Stimulated activated naive B cell treated with anti-CD40 and anti-IgM and Interleukin-4, amounts not matched to agents 10 μg/mL and 1 μg/mL and 100 μg/mL, for 72 hours (primary cell): Measurements from ENCODE around the gene TFB1M.

ENCODE experiments used
- ATAC-seq, 2 donors: fragments of 150-1000 bp; cut with Tn5 transposase; replicated peaks; 2 replicates each; pipeline ENCODE4 v1.10.0; 2021; ENCODE audit warnings: moderate library complexity in 1 of 2
- DNase-seq: peaks from one replicate; pipeline ENCODE4 v3.0.0; 2021
- H3K27ac Mint-ChIP-seq: one replicate; pipeline ENCODE4 v1.8.0; 2022; ENCODE audit warnings: mild to moderate bottlenecking, mixed read lengths
- H3K27me3 Mint-ChIP-seq, 2 donors: one replicate each; pipeline ENCODE4 v1.8.0; 2022; ENCODE audit warnings: mixed read lengths in 2 of 2
- H3K36me3 Mint-ChIP-seq, 2 donors: one replicate each; pipeline ENCODE4 v1.8.0; 2022; ENCODE audit warnings: mixed read lengths in 2 of 2, mild to moderate bottlenecking in 1 of 2
- H3K4me1 Mint-ChIP-seq, 2 donors: one replicate each; pipeline ENCODE4 v1.8.0; 2022; ENCODE audit warnings: mixed read lengths in 2 of 2, mild to moderate bottlenecking in 1 of 2
- H3K4me3 Mint-ChIP-seq, 2 donors: one replicate each; pipeline ENCODE4 v1.8.0; 2022; ENCODE audit warnings: mild to moderate bottlenecking in 2 of 2, mixed read lengths in 2 of 2, moderate library complexity in 1 of 2
- H3K9me3 Mint-ChIP-seq, 2 donors: one replicate each; pipeline ENCODE4 v1.8.0; 2022; ENCODE audit warnings: mixed read lengths in 2 of 2, mild to moderate bottlenecking in 1 of 2

The TFB1M gene

DNA sequence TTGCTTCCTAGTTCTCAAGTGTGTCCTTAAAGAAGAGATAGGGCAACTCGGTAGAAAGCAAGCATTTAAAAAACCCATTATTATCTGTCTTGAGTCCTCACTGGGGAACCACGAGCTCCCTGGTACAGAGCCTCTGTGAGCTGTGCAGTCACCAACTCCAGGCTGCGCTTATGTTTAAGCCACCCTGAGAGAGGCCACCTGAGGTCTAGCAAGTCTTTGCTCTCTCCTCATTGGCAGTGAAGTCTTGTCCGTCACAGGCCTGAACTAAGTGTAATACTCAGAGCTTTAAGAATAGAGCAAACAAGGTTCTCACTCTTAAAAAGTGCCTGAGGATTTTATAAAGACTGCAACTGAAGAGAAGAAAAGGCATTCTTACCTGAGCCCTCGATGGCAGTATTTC lies 54.4 kb downstream of the TFB1M start:
- no peaks in the 10 kb centered on the region for H3K27me3 Mint-ChIP-seq
- no peak overlapping the region for H3K27ac Mint-ChIP-seq
- DNase-seq (no peak), ATAC-seq (no peak)
- H3K4me3 Mint-ChIP-seq = no peak overlapping the region
- H3K9me3 Mint-ChIP-seq = no peaks in the 10 kb centered on the region
- H3K36me3 Mint-ChIP-seq = peaks cover 26 to 42% of the 10 kb centered on the region in 2 donors
- H3K4me1 Mint-ChIP-seq = peaks cover 7 to 14% of the 10 kb centered on the region in 2 donors

GRCh38 chr6:155259204-155259603 lies 55.1 kb downstream of the TFB1M start:
- ATAC-seq (no peak), DNase-seq (no peak)
- Mint-ChIP-seq H3K9me3 (no peaks in the 10 kb centered on the region), H3K4me1 (peaks cover 7 to 14% of the 10 kb centered on the region in 2 donors), H3K36me3 (peaks cover 30 to 41% of the 10 kb centered on the region in 2 donors), H3K27me3 (no peaks in the 10 kb centered on the region), H3K27ac (no peak overlapping the region), H3K4me3 (no peak overlapping the region)

GRCh38 chr6:155257796-155258195 lies 56.5 kb downstream of the TFB1M start:
- H3K4me3 Mint-ChIP-seq = no peak overlapping the region
- DNase-seq (no peak), ATAC-seq (no peak)
- no peak overlapping the region for H3K27ac Mint-ChIP-seq
- peaks cover 7 to 12% of the 10 kb centered on the region in 2 donors for H3K4me1 Mint-ChIP-seq
- H3K9me3 Mint-ChIP-seq = no peaks in the 10 kb centered on the region
- peaks cover 31 to 43% of the 10 kb centered on the region in 2 donors for H3K36me3 Mint-ChIP-seq
- H3K27me3 Mint-ChIP-seq = no peaks in the 10 kb centered on the region

DNA sequence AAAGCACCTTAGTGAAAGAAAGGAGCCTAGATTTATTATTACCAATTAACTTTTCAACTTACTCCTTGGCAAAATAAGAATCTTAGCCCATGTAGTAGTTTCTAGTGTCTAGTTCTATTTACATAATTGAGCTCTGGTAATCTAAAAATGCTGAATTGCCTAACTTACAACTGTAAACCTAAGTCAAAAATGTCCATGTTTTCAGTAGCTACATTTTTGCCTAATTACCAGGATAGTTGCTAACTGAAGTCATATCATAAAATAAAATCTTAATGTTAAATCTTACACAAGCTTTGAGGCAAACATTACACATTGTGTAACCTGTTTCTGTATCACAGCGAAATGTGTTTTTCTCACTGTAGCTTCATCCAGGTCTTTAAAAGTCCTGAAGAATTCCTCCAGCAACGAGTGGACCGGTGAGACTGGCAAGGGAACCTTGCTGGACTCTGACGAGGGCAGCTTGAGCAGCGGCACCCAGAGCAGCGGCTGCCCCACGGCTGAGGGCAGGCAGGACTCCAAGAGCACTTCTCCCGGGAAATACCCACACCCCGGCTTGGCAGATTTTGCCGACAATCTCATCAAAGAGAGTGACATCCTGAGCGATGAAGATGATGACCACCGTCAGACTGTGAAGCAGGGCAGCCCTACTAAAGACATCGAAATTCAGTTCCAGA lies 58.0 kb downstream of the TFB1M start:
- ATAC-seq = no peak
- H3K36me3 Mint-ChIP-seq = peaks cover 29 to 38% of the 10 kb centered on the region in 2 donors
- H3K4me3 Mint-ChIP-seq = no peak overlapping the region
- H3K4me1 Mint-ChIP-seq = no peaks in the 10 kb centered on the region
- no peak for DNase-seq
- no peaks in the 10 kb centered on the region for H3K27me3 Mint-ChIP-seq
- no peaks in the 10 kb centered on the region for H3K9me3 Mint-ChIP-seq
- H3K27ac Mint-ChIP-seq = no peak overlapping the region

GRCh38 chr6:155254139-155254538 lies 60.1 kb downstream of the TFB1M start:
- Mint-ChIP-seq H3K27ac (no peak overlapping the region), H3K4me3 (no peak overlapping the region), H3K9me3 (no peaks in the 10 kb centered on the region), H3K36me3 (peaks cover 30 to 33% of the 10 kb centered on the region in 2 donors), H3K27me3 (no peaks in the 10 kb centered on the region), H3K4me1 (no peaks in the 10 kb centered on the region)
- DNase-seq (no peak), ATAC-seq (no peak)

DNA sequence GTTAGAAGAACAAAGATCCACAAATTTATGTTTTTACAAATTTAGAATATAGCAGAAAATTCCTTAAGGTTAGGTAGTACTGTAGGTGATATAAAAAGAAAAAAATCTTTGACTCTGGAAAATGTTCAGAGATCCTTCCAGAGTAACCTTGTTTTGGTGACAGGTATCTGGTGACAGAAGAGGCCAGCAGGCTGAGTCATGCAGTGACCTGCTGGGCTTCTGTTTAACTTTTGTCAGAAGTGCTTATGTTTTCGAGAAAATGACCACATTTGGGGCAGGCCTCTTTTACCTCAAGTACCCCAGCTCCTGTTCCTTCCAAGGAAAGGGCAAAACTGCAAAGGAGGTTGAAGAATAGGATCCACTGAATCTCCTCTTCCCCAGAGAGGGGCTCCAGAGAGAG lies 60.9 kb downstream of the TFB1M start:
- Mint-ChIP-seq H3K4me1 (no peaks in the 10 kb centered on the region), H3K9me3 (no peaks in the 10 kb centered on the region), H3K27ac (peak overlapping the region; percentile 21), H3K4me3 (no peak overlapping the region), H3K27me3 (no peaks in the 10 kb centered on the region), H3K36me3 (peaks cover 34 to 36% of the 10 kb centered on the region in 2 donors)
- ATAC-seq (no peak), DNase-seq (no peak)

GRCh38 chr6:155252581-155252980 lies 61.7 kb downstream of the TFB1M start:
- Mint-ChIP-seq H3K36me3 (peaks cover 34 to 35% of the 10 kb centered on the region in 2 donors), H3K4me1 (no peaks in the 10 kb centered on the region), H3K27me3 (no peaks in the 10 kb centered on the region), H3K4me3 (no peak overlapping the region), H3K27ac (no peak overlapping the region), H3K9me3 (no peaks in the 10 kb centered on the region)
- ATAC-seq (no peak), DNase-seq (no peak)

- Mint-ChIP-seq H3K27me3 (no peaks in the 10 kb centered on the region), H3K36me3 (peaks cover 29 to 38% of the 10 kb centered on the region in 2 donors), H3K4me3 (no peak overlapping the region), H3K9me3 (no peaks in the 10 kb centered on the region), H3K27ac (peak overlapping the region; percentile 57), H3K4me1 (no peaks in the 10 kb centered on the region)
- ATAC-seq (no peak), DNase-seq (no peak)
Measured at GRCh38 chr6:155250701-155251381, 63.4 kb downstream of the TFB1M start.

DNA sequence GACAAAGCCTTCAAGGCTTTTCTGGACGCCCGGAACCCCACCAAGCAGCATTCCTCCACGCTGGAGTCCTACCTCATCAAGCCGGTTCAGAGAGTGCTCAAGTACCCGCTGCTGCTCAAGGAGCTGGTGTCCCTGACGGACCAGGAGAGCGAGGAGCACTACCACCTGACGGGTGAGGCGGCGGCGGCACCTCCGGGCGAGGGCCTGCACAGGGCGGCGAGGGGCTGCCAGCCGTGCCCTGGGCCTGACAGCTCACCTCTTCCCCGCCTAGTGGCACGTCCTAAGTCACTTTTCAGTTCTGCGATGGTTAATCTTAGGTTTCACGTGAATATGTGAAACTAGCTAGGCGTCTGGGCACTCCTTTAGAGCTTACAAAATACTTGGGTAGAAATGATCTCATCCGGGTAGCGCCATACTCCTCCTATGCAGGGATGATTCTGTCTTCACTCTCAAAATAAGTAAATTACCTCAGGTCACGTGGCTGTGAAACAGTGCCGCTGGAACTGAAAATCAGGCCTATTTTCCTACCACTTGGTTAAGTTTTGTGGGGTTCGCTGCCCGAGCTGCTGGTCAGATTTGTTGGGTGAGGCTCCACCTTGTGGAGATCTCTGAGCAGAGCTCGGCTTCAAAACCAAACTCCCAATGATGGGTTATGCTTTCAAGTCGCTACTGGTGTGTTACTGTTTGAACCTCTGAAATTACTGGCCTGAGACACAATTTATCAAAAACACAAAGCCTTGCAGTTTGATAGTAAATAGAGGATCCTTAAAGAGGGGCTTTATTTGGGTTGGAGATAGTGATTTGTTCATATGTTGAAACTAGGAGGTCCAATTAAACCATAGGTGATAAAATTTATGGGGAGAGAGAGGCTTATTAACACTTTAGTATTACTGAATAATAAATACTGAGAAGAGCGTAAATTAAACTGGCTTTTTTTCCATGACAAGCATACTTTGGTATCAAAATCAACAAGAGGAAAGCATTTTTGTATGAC lies 66.0 kb downstream of the TFB1M start:
- DNase-seq = peak; percentile 11
- Mint-ChIP-seq H3K27me3 (no peaks in the 10 kb centered on the region), H3K9me3 (no peaks in the 10 kb centered on the region), H3K4me3 (no peak overlapping the region), H3K27ac (no peak overlapping the region), H3K36me3 (peaks cover 20 to 26% of the 10 kb centered on the region in 2 donors), H3K4me1 (no peaks in the 10 kb centered on the region)
- ATAC-seq = peak; percentile 41 to 48

DNA sequence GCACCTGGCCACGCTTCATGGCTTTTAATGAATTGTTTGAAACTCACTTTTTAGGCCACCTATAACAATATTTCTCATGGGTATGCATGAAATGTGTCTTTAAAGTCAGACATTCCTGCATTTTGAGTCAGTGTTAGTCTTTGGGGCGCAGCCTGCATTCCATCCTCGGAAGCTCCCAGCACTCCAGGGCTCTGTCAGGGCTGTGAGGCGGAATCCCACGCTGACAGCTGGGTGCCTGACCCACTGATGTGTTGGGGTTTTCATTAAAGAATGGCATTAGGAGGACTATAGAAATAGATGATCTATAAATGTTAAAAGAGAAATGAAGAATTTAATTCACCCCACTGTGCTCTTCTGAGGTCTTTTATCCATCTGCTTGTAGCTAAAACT lies 66.7 kb downstream of the TFB1M start:
- ATAC-seq = no peak
- Mint-ChIP-seq H3K36me3 (peaks cover 17 to 22% of the 10 kb centered on the region in 2 donors), H3K4me1 (no peaks in the 10 kb centered on the region), H3K9me3 (no peaks in the 10 kb centered on the region), H3K27me3 (no peaks in the 10 kb centered on the region), H3K4me3 (no peak overlapping the region), H3K27ac (no peak overlapping the region)
- DNase-seq = no peak

GRCh38 chr6:155246825-155247224 lies 67.5 kb downstream of the TFB1M start:
- Mint-ChIP-seq H3K27me3 (no peaks in the 10 kb centered on the region), H3K4me3 (no peak overlapping the region), H3K27ac (peak overlapping the region; percentile 65), H3K4me1 (no peaks in the 10 kb centered on the region), H3K9me3 (no peaks in the 10 kb centered on the region), H3K36me3 (peaks cover 16 to 21% of the 10 kb centered on the region in 2 donors)
- DNase-seq = no peak
- no peak for ATAC-seq

DNA sequence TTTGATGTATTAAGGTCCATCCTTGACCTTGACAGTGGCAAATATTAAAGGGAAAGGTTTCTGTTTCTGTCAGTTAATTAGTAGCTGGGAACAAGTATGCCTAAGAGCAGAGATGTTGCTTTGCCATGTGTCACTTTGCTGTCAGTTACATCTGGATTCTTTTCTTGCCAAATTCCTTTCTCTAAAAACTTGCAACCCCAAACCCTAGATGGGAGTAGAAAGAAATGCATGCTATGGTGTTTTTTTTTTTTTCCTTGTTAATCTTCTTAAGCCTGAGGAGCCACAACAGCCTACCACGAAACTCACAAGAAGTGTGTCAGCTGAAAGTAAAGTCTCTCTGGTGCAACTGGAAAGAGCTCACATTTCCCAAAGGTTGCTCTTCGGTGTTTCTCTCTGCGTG lies 68.5 kb downstream of the TFB1M start:
- no peak for ATAC-seq
- no peak for DNase-seq
- H3K27ac Mint-ChIP-seq = no peak overlapping the region
- H3K4me3 Mint-ChIP-seq = no peak overlapping the region
- no peaks in the 10 kb centered on the region for H3K27me3 Mint-ChIP-seq
- H3K9me3 Mint-ChIP-seq = no peaks in the 10 kb centered on the region
- peaks cover 10 to 18% of the 10 kb centered on the region in 2 donors for H3K36me3 Mint-ChIP-seq
- no peaks in the 10 kb centered on the region for H3K4me1 Mint-ChIP-seq

DNA sequence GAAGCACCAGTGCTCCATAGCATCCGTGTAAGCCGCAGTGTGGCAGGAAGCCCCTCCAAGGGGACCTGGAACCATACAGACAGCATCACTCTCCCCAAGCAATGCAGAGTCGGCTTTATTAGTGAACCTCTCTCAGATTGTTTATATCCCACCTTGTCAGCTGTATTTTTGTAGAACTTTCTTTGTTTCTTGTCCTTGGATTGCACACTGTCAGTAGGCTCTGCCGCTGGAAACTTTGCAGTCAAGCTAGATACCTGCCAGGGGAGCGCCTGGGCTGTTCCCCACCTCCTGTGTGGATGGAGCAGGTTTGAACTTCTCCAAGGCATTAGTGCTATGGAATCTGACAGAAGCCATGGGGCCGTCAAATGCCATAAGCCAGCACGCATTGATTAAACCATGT lies 69.1 kb downstream of the TFB1M start:
- Mint-ChIP-seq H3K9me3 (no peaks in the 10 kb centered on the region), H3K36me3 (peaks cover 10 to 18% of the 10 kb centered on the region in 2 donors), H3K4me3 (no peak overlapping the region), H3K27ac (peak overlapping the region; percentile 14), H3K4me1 (no peaks in the 10 kb centered on the region), H3K27me3 (no peaks in the 10 kb centered on the region)
- ATAC-seq (no peak), DNase-seq (no peak)

- no peak for DNase-seq
- Mint-ChIP-seq H3K9me3 (no peaks in the 10 kb centered on the region), H3K36me3 (peaks cover 10 to 13% of the 10 kb centered on the region in 2 donors), H3K27ac (no peak overlapping the region), H3K27me3 (no peaks in the 10 kb centered on the region), H3K4me1 (no peaks in the 10 kb centered on the region), H3K4me3 (no peak overlapping the region)
- no peak for ATAC-seq
Measured at GRCh38 chr6:155244434-155244833, 69.8 kb downstream of the TFB1M start.
